ENCODE results near the gene HMGB2.

Gene HMGB2

DNA sequence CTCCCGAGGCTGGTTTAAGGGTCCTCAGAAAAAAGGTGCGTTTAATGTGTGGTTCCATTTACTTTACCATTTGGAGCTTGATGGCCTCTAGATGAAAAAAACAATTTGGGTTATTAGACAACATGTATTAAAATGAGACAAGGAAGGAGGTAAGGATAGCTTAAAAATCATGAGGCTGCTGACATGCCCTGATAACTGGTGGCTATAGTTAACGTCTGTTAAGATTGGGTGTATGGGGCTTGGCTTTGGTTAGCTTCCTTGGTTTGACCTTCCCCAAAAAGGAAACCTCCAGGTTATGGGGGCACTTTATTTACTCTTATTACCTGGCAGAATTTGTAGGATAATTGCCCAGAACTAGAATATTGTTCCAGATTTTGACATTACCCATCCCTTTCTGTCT lies 51.5 kb downstream of the HMGB2 start:
- DNase-seq = no peak

DNA sequence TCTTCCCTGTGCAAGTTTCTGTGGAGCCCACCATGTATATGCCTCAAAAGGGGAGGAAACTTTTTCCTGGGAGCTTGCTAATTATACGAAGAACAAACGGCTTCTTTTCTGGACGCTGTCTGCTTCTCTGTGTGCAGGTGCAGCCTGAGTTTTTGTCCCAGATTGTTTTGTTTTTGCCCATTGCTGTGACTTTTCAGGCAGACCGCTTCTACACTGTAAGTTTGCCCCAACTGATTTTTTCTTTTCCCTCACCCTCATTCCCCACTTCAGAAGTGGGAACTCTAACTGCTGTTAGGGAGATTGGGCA lies 51.9 kb downstream of the HMGB2 start:
- no peak for DNase-seq

DNA sequence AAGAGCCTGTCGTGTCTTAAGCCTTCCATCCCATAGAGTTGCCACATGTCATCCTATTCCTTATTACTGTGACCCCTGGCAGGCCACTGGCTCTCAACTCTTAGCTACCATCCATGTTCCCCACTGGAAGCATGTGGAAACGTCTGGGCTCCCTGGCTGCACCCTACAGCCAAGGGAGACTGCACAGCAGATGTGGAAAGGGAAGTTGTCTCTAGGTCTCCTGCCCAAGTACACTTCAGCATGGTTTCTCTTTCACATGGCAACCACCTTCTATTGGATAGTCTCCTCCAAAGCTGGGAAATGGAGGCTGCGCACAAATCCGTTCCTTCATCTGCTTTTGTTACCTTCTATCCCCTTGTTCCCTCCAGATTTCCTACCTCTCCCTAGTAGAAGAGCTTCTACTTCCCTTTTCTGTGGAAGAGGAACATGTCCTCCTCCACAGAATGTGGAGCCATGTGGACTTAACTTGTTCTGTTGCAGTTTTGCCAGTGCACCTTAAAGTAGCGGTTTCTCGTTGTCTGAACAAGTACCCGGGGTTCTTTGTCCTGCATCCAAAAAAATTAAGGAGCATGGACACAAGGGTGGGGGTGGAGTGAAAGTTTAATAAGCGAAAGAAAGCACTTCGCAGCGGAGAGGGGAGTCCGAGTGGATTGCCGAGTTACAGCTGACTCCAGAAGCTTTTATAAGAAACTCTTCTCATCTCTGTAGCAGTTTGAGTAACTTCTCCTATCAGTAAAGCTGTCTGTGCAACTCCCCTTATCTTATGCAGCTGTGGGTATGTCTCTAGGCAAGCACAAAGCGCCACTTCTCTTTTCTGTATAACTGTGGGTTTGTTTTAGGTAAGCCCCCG lies 52.5 kb downstream of the HMGB2 start:
- no peak for DNase-seq
